ENCODE measurements around the gene CDK19.

GRCh38 chr6:110731898-110732297 lies 83.4 kb downstream of the CDK19 start:
- TF ChIP-seq NR2F2 (IDR thresholded peaks at IDR 0.05; ENCODE audit: borderline replicate concordance, low read depth) = no peak
- no peak for TF ChIP-seq DDIT3 (CRISPR knock-in tag; IDR thresholded peaks at IDR 0.05)
- TF ChIP-seq MLLT10 (CRISPR knock-in tag; IDR thresholded peaks at IDR 0.05) = no peak
- TF ChIP-seq PRPF4 (IDR thresholded peaks at IDR 0.05; ENCODE audit: low read depth, low read length, poor library complexity, severe bottlenecking) = no peak
- no peak for TF ChIP-seq POLR2A (IDR thresholded peaks at IDR 0.05; ENCODE audit: insufficient read depth in 1 of 2, low read depth in 2 of 2, low read length in 2 of 2)

Measured in HepG2 (cell line).